Frontal cortex (tissue), 4 donors: ENCODE results near the gene NEUROG3. TPM values are rescaled to one million over a fixed set of nuclear protein-coding genes. Genes with fewer than 3 reads are reported as not detected.
"Not testable (repeated sequence)": the region's sequence is repeated elsewhere in the genome, so short reads cannot be mapped to it uniquely, and the experiment has no call there.

ENCODE experiments used
- DNase-seq, 2 donors: peaks; one replicate each; pipeline ENCODE4 v3.0.0; 2012; ENCODE audit warnings: low spot score in 2 of 2
- FAIRE-seq: peaks from 2 replicates; lab custom pipeline; 2012; peaks lifted over from hg19 to GRCh38; lab: Jason Lieb, UNC
- total RNA-seq: library from RNA; depleted of rRNA; stranded (reverse); fragments of >200 nt; gene quantifications from one replicate; pipeline ENCODE4 v1.2.3, GENCODE V29; 2014
- donor health status: control.
- donor health status: control.
- donor health status: control.

NEUROG3 gene
- total RNA-seq, 1 donor from 2014 or later = not detected

- no peak for DNase-seq
Measured at GRCh38 chr10:69572159-69573055, 815 bp downstream of the NEUROG3 start.

GRCh38 chr10:69571618-69572158 lies 1.5 kb downstream of the NEUROG3 start:
- DNase-seq (no peak), FAIRE-seq (no peak)

More at GRCh38 chr10:69572159-69573055, 815 bp downstream of the NEUROG3 start:
- no peak for FAIRE-seq

GRCh38 chr10:69570050-69570816 lies 3.0 kb downstream of the NEUROG3 start:
- no peak for FAIRE-seq
- DNase-seq = no peak

- FAIRE-seq (no peak), DNase-seq (no peak)
Measured at GRCh38 chr10:69569396-69569934, 3.8 kb downstream of the NEUROG3 start.

- DNase-seq (no peak), FAIRE-seq (no peak)
Measured at GRCh38 chr10:69568472-69569395, 4.5 kb downstream of the NEUROG3 start.

- no peak for FAIRE-seq
- DNase-seq = no peak
Measured at GRCh38 chr10:69567920-69568319, 5.3 kb downstream of the NEUROG3 start.

GRCh38 chr10:69562731-69563254 lies 10.4 kb downstream of the NEUROG3 start:
- FAIRE-seq (no peak), DNase-seq (no peak)

GRCh38 chr10:69559525-69559924 lies 13.7 kb downstream of the NEUROG3 start:
- no peak for FAIRE-seq
- no peak for DNase-seq

- no peak for FAIRE-seq
- no peak for DNase-seq
Measured at GRCh38 chr10:69558559-69558958, 14.7 kb downstream of the NEUROG3 start.

- no peak for FAIRE-seq
Measured at GRCh38 chr10:69554611-69555010, 18.6 kb downstream of the NEUROG3 start.

GRCh38 chr10:69553328-69553727 lies 19.9 kb downstream of the NEUROG3 start:
- DNase-seq = no peak
- no peak for FAIRE-seq

More at GRCh38 chr10:69554611-69555010, 18.6 kb downstream of the NEUROG3 start:
- no peak for DNase-seq

- FAIRE-seq = no peak
- DNase-seq = no peak
Measured at GRCh38 chr10:69552268-69552667, 21.0 kb downstream of the NEUROG3 start.

- FAIRE-seq (no peak), DNase-seq (no peak)
Measured at GRCh38 chr10:69549959-69550358, 23.3 kb downstream of the NEUROG3 start.

- no peak for FAIRE-seq
- no peak for DNase-seq
Measured at GRCh38 chr10:69541463-69541862, 31.8 kb downstream of the NEUROG3 start.

GRCh38 chr10:69538461-69538860 lies 34.8 kb downstream of the NEUROG3 start:
- DNase-seq (no peak), FAIRE-seq (no peak)

- no peak for FAIRE-seq
Measured at GRCh38 chr10:69537449-69537848, 35.8 kb downstream of the NEUROG3 start.

GRCh38 chr10:69536521-69536920 lies 36.7 kb downstream of the NEUROG3 start:
- not testable (repeated sequence) for DNase-seq, FAIRE-seq

More at GRCh38 chr10:69537449-69537848, 35.8 kb downstream of the NEUROG3 start:
- DNase-seq = no peak

GRCh38 chr10:69533658-69534057 lies 39.6 kb downstream of the NEUROG3 start:
- DNase-seq (no peak), FAIRE-seq (no peak)

- no peak for FAIRE-seq
- DNase-seq = no peak
Measured at GRCh38 chr10:69527961-69528360, 45.3 kb downstream of the NEUROG3 start.
